ENCODE measurements around the gene RMND5B. TPM values are rescaled to one million over a fixed set of nuclear protein-coding genes. Genes with fewer than 3 reads are reported as not detected.

The RMND5B gene, protein sequence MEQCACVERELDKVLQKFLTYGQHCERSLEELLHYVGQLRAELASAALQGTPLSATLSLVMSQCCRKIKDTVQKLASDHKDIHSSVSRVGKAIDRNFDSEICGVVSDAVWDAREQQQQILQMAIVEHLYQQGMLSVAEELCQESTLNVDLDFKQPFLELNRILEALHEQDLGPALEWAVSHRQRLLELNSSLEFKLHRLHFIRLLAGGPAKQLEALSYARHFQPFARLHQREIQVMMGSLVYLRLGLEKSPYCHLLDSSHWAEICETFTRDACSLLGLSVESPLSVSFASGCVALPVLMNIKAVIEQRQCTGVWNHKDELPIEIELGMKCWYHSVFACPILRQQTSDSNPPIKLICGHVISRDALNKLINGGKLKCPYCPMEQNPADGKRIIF
- total RNA-seq: 52.7 and 53.9 TPM in 2 replicates
- total RNA-seq (2013): 24.6 TPM
- 35.2 and 46.1 TPM in 2 replicates for polyA plus RNA-seq
- 29.2 and 38.8 TPM in 2 replicates for polyA minus RNA-seq

DNA sequence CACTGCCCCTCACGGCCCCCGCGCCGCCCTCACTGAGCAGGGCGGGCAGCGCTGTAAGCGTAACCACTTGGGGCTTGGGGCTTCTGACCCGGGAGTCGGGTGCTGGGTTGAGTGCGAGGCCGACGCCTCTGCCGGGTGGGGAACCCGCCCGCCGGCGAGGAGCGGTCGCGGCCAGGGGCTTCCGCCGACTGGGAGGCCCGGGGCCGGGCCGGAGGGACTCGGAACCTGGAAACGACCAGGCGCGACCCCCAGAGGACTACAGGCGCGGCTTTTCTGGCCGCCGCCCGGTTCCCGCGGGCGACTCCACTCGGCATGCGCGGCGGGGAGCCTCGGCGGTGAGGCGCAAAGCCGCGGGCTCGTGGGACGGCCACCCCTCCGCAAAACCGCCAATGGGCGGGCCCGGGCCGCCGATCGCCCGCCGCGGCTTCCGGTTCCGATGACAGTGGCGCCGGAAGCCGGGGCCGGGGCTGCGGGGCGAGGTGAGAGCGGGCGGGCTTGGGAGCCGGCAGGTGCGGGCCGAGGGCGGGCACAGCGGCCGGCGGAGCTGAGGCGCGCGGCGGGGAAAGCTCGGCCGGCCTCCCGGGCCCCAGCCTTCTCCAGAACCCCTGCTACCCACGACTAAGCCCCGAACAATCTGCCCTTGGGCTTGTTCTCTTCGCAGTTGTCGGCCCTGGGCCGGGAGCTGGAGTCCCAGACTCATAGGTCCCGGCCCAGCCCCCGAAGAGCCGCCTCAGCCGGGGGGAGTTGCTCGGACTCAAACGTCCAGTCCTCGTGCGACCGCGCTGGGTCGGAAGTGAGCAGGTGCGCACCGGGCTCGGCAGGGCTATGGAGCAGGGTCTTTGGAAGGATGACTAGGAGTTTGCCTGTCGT lies at the start of gene RMND5B:
Gene RMND5B, plus strand, starts transcription at position 439 of the 870 bp plus-strand sequence. CDS start 7,106 bp downstream, outside the sequence.
- WGBS (ENCODE audit: insufficient coverage): under 1% methylated on average over 98 of the region's 102 CpGs

More for the DNA sequence above, at the start of gene RMND5B:
- DNase-seq: peak; percentile 92
- Histone ChIP-seq H2AFZ (ENCODE audit: insufficient read depth, low read depth, low read length, poor library complexity, severe bottlenecking) (peak within 1 kb of the TSS; percentile 95), H4K20me1 (ENCODE audit: control insufficient read depth, insufficient read depth, low read length, poor library complexity, severe bottlenecking) (peaks cover 5% of the 10 kb centered on the region), H3K9ac (ENCODE audit: low read length) (peak within 1 kb of the TSS; percentile 81), H3K79me2 (ENCODE audit: control insufficient read depth, insufficient read depth, low read length) (peaks cover 24% of the 10 kb centered on the region), H3K27me3 (replicated peaks in 1 of 4; ENCODE audit: control extremely low read depth in 1 of 4, control insufficient read depth in 3 of 4, insufficient read depth in 4 of 4, low read length in 3 of 4) (no peaks in the 10 kb centered on the region), H3K9me3 (ENCODE audit: control extremely low read depth in 1 of 3, control insufficient read depth in 2 of 3, insufficient read depth in 1 of 3, low read length in 2 of 3) (no peaks in the 10 kb centered on the region), H3K27ac (ENCODE audit: low read length in 2 of 2) (peak within 1 kb of the TSS; percentile 60 to 83), H3K36me3 (replicated peaks in 1 of 2; ENCODE audit: control extremely low read depth in 1 of 2, control insufficient read depth in 1 of 2, extremely low read depth in 1 of 2, insufficient read depth in 2 of 2, low read length in 1 of 2) (peaks cover 0 to 11% of the 10 kb centered on the region in 2 experiments), H3K4me3 (ENCODE audit: control extremely low read depth in 1 of 5, extremely low read depth in 1 of 5, insufficient read depth in 1 of 5, low read depth in 2 of 5, low read length in 4 of 5) (peak within 1 kb of the TSS; percentile 17 to 81 (median 78)), H3K4me1 (ENCODE audit: control insufficient read depth in 2 of 2, insufficient read depth in 2 of 2, low read length in 2 of 2) (peaks cover 6 to 16% of the 10 kb centered on the region in 2 donors), H3K4me2 (replicated peaks; ENCODE audit: low read depth, low read length, poor library complexity, severe bottlenecking) (peak within 1 kb of the TSS; percentile 96)
- H3K4me3 Mint-ChIP-seq: peak within 1 kb of the TSS; percentile 89
- CTCF ChIA-PET: interaction anchor here (0.7 to 3.0 kb wide), 8 partner anchors 10 to 55 kb away, joined by 3 to 14 read pairs (median 4); partner anchors contain the start of gene NHP2
- H3K4me1 Mint-ChIP-seq: peaks cover 22% of the 10 kb centered on the region
- POLR2A ChIA-PET: interaction anchor here (0.7 to 1.5 kb wide), 4 partner anchors 10 to 23 kb away, joined by 3 to 8 read pairs (median 4); partner anchors contain the start of gene NHP2
- ATAC-seq (ENCODE audit: low read depth): peak; percentile 87
- intact Hi-C loops (cut with micrococcal nuclease): loop anchor here (1.0 to 2.0 kb wide), 4 partner anchors 10 to 23 kb away; no protein-coding TSS in a partner anchor
- no peaks in the 10 kb centered on the region for H3K27me3 Mint-ChIP-seq
- H3K9me3 Mint-ChIP-seq (ENCODE audit: insufficient read depth): no peaks in the 10 kb centered on the region
- H3K27ac Mint-ChIP-seq: peak within 1 kb of the TSS; percentile 88
- TF ChIP-seq, protein P1, sequence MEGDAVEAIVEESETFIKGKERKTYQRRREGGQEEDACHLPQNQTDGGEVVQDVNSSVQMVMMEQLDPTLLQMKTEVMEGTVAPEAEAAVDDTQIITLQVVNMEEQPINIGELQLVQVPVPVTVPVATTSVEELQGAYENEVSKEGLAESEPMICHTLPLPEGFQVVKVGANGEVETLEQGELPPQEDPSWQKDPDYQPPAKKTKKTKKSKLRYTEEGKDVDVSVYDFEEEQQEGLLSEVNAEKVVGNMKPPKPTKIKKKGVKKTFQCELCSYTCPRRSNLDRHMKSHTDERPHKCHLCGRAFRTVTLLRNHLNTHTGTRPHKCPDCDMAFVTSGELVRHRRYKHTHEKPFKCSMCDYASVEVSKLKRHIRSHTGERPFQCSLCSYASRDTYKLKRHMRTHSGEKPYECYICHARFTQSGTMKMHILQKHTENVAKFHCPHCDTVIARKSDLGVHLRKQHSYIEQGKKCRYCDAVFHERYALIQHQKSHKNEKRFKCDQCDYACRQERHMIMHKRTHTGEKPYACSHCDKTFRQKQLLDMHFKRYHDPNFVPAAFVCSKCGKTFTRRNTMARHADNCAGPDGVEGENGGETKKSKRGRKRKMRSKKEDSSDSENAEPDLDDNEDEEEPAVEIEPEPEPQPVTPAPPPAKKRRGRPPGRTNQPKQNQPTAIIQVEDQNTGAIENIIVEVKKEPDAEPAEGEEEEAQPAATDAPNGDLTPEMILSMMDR (IDR thresholded peaks at IDR 0.05): no peak
